Body of pancreas (tissue), 4 donors: Measurements from ENCODE around the gene NR6A1.

ENCODE experiments used
- POLR2A ChIP-seq, 3 donors: fragments of 450-650 bp; IDR thresholded peaks; one replicate each; pipeline ENCODE4 v1.6.1; 2016; ENCODE audit warnings: antibody characterized with exemption in 3 of 3, mild to moderate bottlenecking in 2 of 3
- TF ChIP-seq, protein P1 (sequence below), 7 experiments: fragments of 450-650 bp in 4 of 7; fragments of 200-600 bp in 3 of 7; sonication (generic) in 3 of 7; IDR thresholded peaks; one replicate each; pipeline ENCODE4 v1.5.1; 2016 to 2019; ENCODE audit warnings: antibody characterized with exemption in 7 of 7

DNA sequence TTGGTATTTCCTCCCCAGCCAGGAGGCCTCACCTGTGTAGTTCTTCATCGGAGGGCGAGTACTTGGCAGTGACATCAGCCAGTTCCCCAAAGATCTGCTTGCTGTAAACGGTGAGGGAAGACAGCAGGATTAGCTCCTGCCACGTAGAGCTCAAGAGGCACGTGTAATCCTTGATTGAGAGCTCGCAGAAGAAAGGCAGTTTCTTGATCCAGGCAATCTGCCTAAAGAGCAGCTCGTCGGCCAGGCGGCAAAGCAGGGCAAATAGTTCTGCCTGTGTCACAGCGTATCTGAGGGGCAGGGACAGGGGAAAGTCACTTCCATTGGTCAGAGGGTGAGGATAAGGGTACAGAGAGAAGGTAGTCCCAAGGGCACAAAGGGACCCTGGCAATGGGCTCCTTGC is 235.3 kb downstream of the NR6A1 start:
- TF ChIP-seq, protein P1, sequence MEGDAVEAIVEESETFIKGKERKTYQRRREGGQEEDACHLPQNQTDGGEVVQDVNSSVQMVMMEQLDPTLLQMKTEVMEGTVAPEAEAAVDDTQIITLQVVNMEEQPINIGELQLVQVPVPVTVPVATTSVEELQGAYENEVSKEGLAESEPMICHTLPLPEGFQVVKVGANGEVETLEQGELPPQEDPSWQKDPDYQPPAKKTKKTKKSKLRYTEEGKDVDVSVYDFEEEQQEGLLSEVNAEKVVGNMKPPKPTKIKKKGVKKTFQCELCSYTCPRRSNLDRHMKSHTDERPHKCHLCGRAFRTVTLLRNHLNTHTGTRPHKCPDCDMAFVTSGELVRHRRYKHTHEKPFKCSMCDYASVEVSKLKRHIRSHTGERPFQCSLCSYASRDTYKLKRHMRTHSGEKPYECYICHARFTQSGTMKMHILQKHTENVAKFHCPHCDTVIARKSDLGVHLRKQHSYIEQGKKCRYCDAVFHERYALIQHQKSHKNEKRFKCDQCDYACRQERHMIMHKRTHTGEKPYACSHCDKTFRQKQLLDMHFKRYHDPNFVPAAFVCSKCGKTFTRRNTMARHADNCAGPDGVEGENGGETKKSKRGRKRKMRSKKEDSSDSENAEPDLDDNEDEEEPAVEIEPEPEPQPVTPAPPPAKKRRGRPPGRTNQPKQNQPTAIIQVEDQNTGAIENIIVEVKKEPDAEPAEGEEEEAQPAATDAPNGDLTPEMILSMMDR (IDR thresholded peaks at IDR 0.05): no peak
- no peak for TF ChIP-seq POLR2A (IDR thresholded peaks at IDR 0.05)
